ENCODE results near the gene KMT2A.
A peak's percentile ranks its signal among the peaks of the same experiment; 100 is the strongest.
"Not testable (repeated sequence)": the region's sequence is repeated elsewhere in the genome, so short reads cannot be mapped to it uniquely, and the experiment has no call there.

Gene KMT2A

GRCh38 chr11:118533769-118534729 lies 97.8 kb downstream of the KMT2A start:
- DNase-seq = no peak

GRCh38 chr11:118535261-118535660 lies 99.0 kb downstream of the KMT2A start:
- DNase-seq = no peak

- DNase-seq = no peak
Observed at GRCh38 chr11:118536726-118537125, 100.4 kb downstream of the KMT2A start.

- no peak for DNase-seq
Observed at GRCh38 chr11:118537409-118537980, 101.2 kb downstream of the KMT2A start.

- DNase-seq = no peak
Observed at GRCh38 chr11:118544010-118544646, 107.8 kb downstream of the KMT2A start.

- DNase-seq = no peak
Observed at GRCh38 chr11:118544647-118545010, 108.3 kb downstream of the KMT2A start.

- DNase-seq = no peak
Observed at GRCh38 chr11:118545533-118545932, 109.2 kb downstream of the KMT2A start.

- DNase-seq = no peak
Observed at GRCh38 chr11:118547132-118547531, 110.8 kb downstream of the KMT2A start.

GRCh38 chr11:118552341-118552740 lies 116.0 kb downstream of the KMT2A start:
- no peak for DNase-seq

- no peak for DNase-seq
Observed at GRCh38 chr11:118560806-118561205, 124.5 kb downstream of the KMT2A start.

- no peak for DNase-seq
Observed at GRCh38 chr11:118565051-118565450, 128.8 kb downstream of the KMT2A start.

- no peak for DNase-seq
Observed at GRCh38 chr11:118569670-118570069, 133.4 kb downstream of the KMT2A start.

- no peak for DNase-seq
Observed at GRCh38 chr11:118570787-118571186, 134.5 kb downstream of the KMT2A start.

GRCh38 chr11:118571701-118572060 lies 135.4 kb downstream of the KMT2A start:
- DNase-seq = not testable (repeated sequence)

GRCh38 chr11:118572061-118572980 lies 136.0 kb downstream of the KMT2A start, which contains the start of gene ARCN1:
TSS of gene ARCN1 (plus strand) at chr11:118572409. CDS start at chr11:118572548, 139 bp downstream.
- peak; percentile 82 for DNase-seq

- DNase-seq = peak; percentile 13
Observed at GRCh38 chr11:118572981-118573550, 136.8 kb downstream of the KMT2A start.

GRCh38 chr11:118574636-118575035 lies 138.3 kb downstream of the KMT2A start:
- DNase-seq = no peak
